RCC 7860 (cell line): ENCODE measurements around the gene AMD1.
"Not testable (repeated sequence)": the region's sequence is repeated elsewhere in the genome, so short reads cannot be mapped to it uniquely, and the experiment has no call there.

ENCODE experiments used
- DNase-seq: peaks from one replicate; pipeline ENCODE4 v3.0.0-alpha.2; 2015; ENCODE audit warnings: low spot score
- FAIRE-seq: peaks from 2 replicates; lab custom pipeline; 2012; peaks lifted over from hg19 to GRCh38; lab: Jason Lieb, UNC

Gene AMD1

GRCh38 chr6:110876806-110877564 is 2.4 kb downstream of the AMD1 start:
- DNase-seq = no peak
- FAIRE-seq = no peak

DNA sequence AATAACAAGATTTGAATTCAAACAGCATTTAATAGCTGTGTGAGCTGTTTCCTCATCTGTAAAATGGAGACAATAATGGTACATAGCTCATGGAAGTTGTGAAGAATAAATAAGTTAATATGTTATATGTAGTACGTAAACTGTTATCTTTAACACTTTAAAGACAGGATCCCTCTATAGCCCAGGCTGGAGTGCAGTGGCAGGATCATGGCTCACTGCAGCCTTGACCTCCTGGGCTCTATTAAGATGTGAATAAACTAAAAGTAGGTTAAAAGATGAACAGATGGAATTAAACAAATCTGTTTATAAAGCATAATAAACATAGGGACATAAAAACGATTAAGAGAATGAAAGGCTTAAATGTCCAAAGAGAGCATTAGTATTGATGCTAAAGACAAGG is 3.0 kb downstream of the AMD1 start:
- FAIRE-seq (no peak), DNase-seq (no peak)

DNA sequence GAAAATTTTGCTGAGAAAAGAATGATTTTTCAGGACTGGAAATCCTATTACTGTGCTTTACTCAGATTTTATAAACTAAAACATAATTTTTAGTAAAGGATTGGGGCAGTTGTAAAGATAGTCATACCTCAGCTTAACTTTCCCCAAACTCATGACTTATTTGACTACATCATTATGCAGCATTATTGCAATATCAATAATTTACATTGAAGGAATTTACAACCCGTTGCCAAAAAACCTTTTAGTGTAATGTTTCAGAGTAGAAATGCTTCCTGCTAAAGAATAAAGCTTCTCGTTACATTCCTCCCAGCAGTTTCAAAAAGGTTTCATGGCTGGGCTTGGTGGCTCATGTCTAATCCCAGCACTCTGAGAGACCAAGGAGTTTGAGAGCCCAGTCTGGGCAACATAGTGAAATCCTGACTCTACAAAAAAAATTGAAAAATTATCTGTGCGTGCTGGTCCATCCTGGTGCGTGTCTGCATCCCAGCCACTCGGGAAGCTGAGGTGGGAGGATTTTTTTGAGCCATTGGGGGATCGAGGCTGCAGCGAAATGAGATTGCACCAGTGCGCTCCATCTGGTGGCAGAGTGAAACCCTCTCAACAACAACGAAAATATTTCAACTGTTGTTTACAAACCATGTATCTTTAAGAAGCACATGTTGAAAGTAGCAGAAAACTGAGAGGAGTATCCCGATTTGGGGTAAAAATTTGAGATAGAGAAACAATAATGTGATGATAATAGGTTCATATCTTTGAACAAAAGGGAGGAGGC is 4.4 kb downstream of the AMD1 start:
- no peak for FAIRE-seq
- DNase-seq = no peak

DNA sequence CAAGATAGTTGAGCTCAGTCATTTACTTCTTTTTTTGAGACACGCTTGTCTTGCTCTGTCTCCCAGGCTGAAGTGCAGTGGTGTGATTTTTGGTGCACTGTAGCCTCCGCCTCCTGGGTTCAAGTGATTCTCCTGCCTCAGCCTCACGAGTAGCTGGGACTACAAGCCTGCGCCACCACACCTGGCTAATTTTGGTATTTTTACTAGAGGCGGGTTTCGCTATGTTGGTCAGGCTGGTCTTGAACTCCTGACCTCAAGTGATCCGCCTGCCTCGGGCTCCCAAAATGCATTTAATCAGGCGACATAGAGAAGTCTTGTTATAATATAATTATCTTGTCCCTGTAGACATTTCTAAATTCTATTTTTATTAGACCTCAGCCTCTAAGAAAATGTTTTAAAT is 6.1 kb downstream of the AMD1 start:
- FAIRE-seq (no peak), DNase-seq (no peak)

DNA sequence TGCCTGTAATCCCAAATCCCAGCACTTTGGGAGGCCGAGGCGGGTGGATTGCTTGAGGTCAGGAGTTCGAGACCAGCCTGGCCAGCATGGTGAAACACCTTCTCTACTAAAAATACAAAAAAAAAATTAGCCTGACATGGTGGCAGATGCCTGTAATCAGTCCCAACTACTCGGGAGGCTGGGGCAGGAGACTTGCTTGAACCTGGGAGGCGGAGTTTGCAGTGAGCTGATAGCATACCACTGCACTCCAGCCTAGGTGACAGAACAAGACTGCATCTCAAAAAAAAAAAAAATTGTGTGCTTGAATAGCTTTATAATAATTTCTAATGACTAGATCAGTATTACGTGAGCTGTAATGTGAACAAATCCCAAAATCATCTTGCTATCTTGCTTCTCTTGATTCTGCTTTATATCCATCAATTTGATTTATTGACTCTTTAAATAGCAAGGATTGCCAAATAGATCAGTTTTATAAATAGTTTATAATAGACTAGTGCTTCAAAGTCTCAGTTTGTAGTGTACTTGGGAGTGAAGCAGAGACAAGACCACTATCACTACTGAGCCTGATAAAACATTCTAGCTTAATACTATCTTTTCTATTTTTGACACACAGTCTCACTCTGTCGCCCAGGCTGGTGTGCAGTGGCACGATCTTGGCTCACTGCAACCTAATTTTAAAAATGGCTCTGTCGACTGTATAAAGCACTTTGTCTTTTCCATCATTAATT is 7.1 kb downstream of the AMD1 start:
- no peak for DNase-seq
- no peak for FAIRE-seq

DNA sequence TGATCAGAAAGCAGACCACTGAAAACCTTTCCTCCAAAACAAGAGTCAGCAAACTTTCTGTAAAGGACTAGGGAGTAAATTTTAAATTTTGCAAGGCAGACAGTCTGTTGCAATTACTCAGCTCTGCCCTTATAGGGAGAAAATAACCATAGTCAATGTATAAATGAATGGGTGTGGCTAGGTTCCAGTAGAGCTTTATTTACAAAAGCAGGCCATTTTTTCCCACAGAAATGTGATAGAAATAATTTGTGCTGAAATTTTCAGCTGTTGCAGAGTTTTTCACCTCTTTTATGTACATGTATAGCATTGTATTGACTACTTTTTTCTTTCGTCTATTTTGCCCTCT is 7.7 kb downstream of the AMD1 start:
- no peak for DNase-seq
- FAIRE-seq = no peak

GRCh38 chr6:110882824-110883554 is 8.4 kb downstream of the AMD1 start:
- FAIRE-seq = no peak

GRCh38 chr6:110884321-110884720 is 9.7 kb downstream of the AMD1 start:
- DNase-seq (no peak), FAIRE-seq (no peak)

More at GRCh38 chr6:110882824-110883554, 8.4 kb downstream of the AMD1 start:
- DNase-seq = no peak

DNA sequence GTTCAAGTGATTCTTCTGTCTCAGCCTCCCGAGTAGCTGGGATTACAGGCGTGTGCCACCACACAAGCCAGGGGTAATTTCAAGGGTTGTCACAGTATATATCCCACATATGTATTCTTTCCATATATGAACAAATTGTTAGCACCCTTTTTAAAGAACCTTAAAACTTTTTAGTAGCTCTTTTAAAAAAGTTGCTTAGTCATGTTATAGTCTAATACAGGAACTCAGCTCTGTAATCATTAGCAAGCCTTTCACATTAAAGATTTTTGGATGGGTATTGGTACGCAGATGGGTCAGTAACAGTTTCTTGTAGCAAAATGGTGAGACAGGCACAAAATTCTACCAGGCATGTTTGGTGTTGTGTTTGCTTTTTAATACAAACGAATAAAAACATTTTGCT is 10.9 kb downstream of the AMD1 start:
- DNase-seq = no peak
- no peak for FAIRE-seq

GRCh38 chr6:110886555-110887167 is 12.1 kb downstream of the AMD1 start:
- FAIRE-seq = no peak
- no peak for DNase-seq

DNA sequence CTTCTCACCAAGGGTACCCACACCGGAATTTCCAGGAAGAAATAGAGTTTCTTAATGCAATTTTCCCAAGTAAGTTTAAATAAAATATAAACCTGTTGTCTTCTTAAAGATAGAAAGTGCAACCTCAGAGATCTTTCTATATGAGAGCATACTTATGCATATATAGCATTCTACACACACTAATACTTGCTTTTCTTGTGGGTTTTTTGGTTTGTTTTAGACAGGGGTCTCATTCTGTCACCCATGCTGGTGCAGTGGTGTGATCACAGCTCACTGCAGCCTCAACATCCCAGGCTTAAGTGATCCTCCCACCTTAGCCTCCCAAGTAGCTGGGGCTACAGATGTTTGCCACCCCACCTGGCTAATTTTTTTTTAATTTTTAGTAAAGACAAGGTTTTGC is 15.7 kb downstream of the AMD1 start:
- DNase-seq (no peak), FAIRE-seq (no peak)

GRCh38 chr6:110895907-110896608 is 21.5 kb downstream of the AMD1 start:
- DNase-seq (no peak), FAIRE-seq (no peak)

DNA sequence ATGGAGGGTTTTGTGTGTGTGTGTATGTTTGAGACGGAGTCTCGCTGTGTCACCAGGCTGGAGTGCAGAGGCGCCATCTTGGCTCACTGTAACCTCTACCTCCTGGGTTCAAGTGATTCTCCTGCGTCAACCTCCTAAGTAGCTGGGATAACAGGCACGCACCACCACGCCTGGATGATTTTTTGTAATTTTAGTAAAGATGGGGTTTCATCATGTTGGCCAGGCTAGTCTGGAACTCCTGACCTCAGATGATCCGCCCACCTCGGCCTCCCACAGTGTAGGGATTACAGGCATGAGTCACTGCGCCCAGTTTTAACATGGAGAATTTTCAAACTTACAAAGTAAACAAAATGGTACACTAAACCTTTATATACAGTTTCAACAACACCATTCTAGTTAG is 22.8 kb downstream of the AMD1 start:
- FAIRE-seq = no peak
- no peak for DNase-seq

DNA sequence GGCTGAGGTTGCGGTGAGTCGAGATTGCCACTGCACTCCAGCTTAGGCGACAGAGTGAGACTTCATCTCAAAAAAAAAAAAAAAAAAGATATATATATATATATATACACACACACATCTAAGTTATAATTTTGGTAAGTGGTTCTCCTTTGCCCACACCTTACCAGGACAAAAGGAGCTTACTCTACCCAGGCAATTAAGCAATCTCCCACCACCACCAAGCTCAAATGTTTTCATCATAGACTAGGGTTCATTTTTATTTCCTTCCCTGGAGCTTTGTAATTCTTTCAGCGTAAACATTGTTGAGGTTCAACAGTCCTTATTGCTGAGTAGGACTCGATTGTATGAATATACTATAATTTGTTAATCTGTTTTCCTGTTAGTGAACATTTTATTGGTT is 23.5 kb downstream of the AMD1 start:
- no peak for FAIRE-seq
- no peak for DNase-seq

DNA sequence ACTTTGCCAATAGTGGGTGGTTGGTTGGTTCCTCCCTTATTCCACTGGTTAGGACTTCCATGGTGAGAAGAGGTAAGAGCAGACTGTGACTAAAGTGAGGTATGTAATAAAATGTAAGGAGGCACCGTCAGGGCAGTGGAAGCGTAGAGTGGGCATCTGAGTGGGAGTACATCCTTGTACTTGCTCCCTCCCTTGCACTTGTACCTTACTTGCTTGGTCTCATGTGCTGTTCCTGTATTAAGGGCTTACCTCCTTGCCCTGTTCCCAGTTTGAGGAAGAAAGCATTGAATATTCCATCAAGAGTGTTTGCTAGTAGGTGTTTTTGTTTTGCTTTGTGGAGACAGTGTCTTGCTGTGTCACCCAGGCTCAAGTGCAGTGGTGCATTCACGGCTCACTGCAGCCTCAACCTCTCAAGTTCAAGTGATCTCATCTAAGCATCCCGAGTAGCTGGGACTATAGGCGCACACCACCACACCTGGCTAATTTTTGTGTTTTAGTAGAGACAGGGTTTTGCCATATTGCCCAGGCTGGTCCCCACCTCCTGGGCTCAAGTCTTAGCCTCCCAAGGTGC is 25.5 kb downstream of the AMD1 start:
- FAIRE-seq (no peak), DNase-seq (no peak)

DNA sequence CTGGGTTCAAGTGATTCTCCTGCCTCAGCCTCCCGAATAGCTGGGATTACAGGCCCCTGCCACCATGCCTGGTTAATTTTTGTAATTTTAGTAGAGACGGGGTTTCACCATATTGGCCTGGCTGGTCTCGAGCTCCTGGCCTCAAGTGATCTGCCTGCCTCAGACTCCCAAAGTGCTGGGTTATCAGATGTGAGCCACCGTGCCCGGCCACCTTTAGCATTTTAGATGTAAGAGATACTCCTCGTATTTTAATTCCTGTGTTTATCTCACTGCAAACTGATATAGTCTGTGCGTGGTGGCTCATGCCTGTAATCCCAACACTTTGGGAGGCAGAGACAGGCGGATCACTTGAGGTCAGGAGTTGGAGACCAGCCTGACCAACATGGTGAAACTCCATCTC is 27.0 kb downstream of the AMD1 start:
- DNase-seq, FAIRE-seq: not testable (repeated sequence)

DNA sequence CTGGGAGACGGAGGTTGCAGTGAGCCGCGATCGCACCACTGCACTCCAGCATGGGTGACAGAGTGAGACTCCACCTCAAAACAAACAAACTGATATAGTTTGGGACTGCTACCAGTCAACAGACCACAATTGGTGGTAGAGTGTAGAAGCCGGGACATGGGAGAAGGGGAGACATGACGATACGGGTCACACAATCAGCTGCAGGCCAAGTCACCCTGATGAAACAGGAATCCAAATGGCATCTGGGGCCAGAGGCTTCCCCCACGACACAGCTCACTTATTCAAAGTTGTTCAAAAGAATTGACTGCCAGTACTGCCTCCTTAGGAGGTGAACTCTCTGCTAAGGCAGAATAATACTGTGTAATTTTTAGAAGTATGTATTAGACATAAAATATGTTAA is 27.5 kb downstream of the AMD1 start:
- no peak for DNase-seq
- FAIRE-seq = no peak

DNA sequence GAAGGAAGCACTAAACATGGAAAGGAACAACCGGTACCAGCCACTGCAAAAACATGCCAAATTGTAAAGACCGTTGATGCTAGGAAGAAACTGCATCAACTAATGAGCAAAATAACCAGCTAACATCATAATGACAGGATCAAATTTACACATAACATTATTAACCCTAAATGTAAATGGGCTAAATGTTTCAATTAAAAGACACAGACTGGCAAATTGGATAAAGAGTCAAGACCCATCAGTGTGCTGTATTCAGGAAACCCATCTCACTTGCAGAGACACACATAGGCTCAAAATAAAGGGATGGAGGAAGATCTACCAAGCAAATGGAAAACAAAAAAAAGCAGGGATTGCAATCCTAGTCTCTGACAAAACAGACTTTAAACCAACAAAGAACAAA is 31.7 kb downstream of the AMD1 start:
- FAIRE-seq, DNase-seq: not testable (repeated sequence)

GRCh38 chr6:110930781-110931180 is 56.2 kb downstream of the AMD1 start:
- FAIRE-seq (no peak), DNase-seq (no peak)

- DNase-seq (no peak), FAIRE-seq (no peak)
Observed at GRCh38 chr6:110933912-110934311, 59.3 kb downstream of the AMD1 start.
